ENCODE results near the gene A1BG.

- TF ChIP-seq, protein P1, sequence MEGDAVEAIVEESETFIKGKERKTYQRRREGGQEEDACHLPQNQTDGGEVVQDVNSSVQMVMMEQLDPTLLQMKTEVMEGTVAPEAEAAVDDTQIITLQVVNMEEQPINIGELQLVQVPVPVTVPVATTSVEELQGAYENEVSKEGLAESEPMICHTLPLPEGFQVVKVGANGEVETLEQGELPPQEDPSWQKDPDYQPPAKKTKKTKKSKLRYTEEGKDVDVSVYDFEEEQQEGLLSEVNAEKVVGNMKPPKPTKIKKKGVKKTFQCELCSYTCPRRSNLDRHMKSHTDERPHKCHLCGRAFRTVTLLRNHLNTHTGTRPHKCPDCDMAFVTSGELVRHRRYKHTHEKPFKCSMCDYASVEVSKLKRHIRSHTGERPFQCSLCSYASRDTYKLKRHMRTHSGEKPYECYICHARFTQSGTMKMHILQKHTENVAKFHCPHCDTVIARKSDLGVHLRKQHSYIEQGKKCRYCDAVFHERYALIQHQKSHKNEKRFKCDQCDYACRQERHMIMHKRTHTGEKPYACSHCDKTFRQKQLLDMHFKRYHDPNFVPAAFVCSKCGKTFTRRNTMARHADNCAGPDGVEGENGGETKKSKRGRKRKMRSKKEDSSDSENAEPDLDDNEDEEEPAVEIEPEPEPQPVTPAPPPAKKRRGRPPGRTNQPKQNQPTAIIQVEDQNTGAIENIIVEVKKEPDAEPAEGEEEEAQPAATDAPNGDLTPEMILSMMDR (IDR thresholded peaks at IDR 0.05) = no peak
- no peak for TF ChIP-seq POLR2A (IDR thresholded peaks at IDR 0.05)
Observed at GRCh38 chr19:58398087-58398486, 44.8 kb upstream of the A1BG start.

Measured in thyroid gland (tissue), 4 donors.